Natural killer cell (primary cell): Measurements from ENCODE around the gene CC2D2A. TPM values are rescaled to one million over a fixed set of nuclear protein-coding genes. Genes with fewer than 3 reads are reported as not detected.

Source experiments
- ATAC-seq, 3 donors: fragments of 150-1000 bp in 2 of 3; fragments of 200-7000 bp in 1 of 3; cut with Tn5 transposase; 1 replicate in 1 of 3; 2 replicates in 2 of 3; pipeline ENCODE4 v1.10.0; 2021; ENCODE audit warnings: mild to moderate bottlenecking in 2 of 3, moderate library complexity in 2 of 3
- DNase-seq, 2 donors: peaks; one replicate each; pipeline versions ENCODE4 v3.0.0 to v3.0.0-alpha.2; 2013 to 2021; ENCODE audit warnings: mixed read lengths in 1 of 2
- H3K27ac ChIP-seq: one replicate; pipeline ENCODE4 v1.5.1; 2013; ENCODE audit warnings: mild to moderate bottlenecking, low read length
- H3K27me3 ChIP-seq: one replicate; pipeline ENCODE4 v1.6.1; 2013; ENCODE audit warnings: low read length; ENCODE audit not compliant: control insufficient read depth, insufficient read depth
- H3K36me3 ChIP-seq: one replicate; pipeline ENCODE4 v1.6.1; 2013; ENCODE audit warnings: low read length; ENCODE audit not compliant: control insufficient read depth, insufficient read depth
- H3K4me1 ChIP-seq: one replicate; pipeline ENCODE4 v1.6.1; 2013; ENCODE audit warnings: low read length; ENCODE audit not compliant: control insufficient read depth, insufficient read depth
- H3K4me3 ChIP-seq: one replicate; pipeline ENCODE4 v1.5.1; 2013; ENCODE audit warnings: low read length
- H3K9me3 ChIP-seq: one replicate; pipeline ENCODE4 v1.6.1; 2013; ENCODE audit warnings: low read length; ENCODE audit not compliant: control insufficient read depth, insufficient read depth
- H3K27ac Mint-ChIP-seq, 2 donors: one replicate each; pipeline ENCODE4 v1.8.0; 2022; ENCODE audit warnings: mild to moderate bottlenecking in 2 of 2, mixed read lengths in 2 of 2, moderate library complexity in 1 of 2
- H3K27me3 Mint-ChIP-seq, 2 donors: one replicate each; pipeline ENCODE4 v1.8.0; 2022; ENCODE audit warnings: low read depth in 2 of 2, mixed read lengths in 2 of 2
- H3K36me3 Mint-ChIP-seq: one replicate; pipeline ENCODE4 v1.8.0; 2022; ENCODE audit warnings: mixed read lengths
- H3K4me1 Mint-ChIP-seq, 2 donors: one replicate each; pipeline ENCODE4 v1.8.0; 2022; ENCODE audit warnings: mixed read lengths in 2 of 2
- H3K4me3 Mint-ChIP-seq: one replicate; pipeline ENCODE4 v1.8.0; 2022; ENCODE audit warnings: mild to moderate bottlenecking, moderate library complexity, mixed read lengths
- H3K9me3 Mint-ChIP-seq, 2 donors: one replicate each; pipeline ENCODE4 v1.8.0; 2022; ENCODE audit warnings: mixed read lengths in 2 of 2
- WGBS: methylation state at CpG from one replicate; pipeline ENCODE4 v1.1.7; 2013; ENCODE audit warnings: missing lambda C conversion rate; ENCODE audit not compliant: insufficient coverage; 5-methylcytosine and 5-hydroxymethylcytosine counted together
- intact Hi-C: fragments of 100-400 bp; cut with micrococcal nuclease; formaldehyde crosslinking; loops from one replicate; pipeline ENCODE4 v1.14.2; 2022
- total RNA-seq, 4 donors: library from RNA; stranded (reverse); fragments of 120-200 nt in 1 of 4; gene quantifications; one replicate each; pipeline versions ENCODE4 v1.2.3 to v1.2.4, GENCODE V29; 2013 to 2022
- TF ChIP-seq, protein P1 (sequence below): fragments of 200-600 bp; IDR thresholded peaks from one replicate; pipeline ENCODE4 v1.8.0; 2022; ENCODE audit warnings: antibody characterized with exemption

CC2D2A gene
- total RNA-seq, 3 donors from 2014 or later (not counting 1 experiment from before 2014, with no cell fraction given), result 0.78 to 1.6 (median 0.83) TPM

- Histone ChIP-seq H3K4me1 (no peaks in the 10 kb centered on the region), H3K27ac (no peak overlapping the region), H3K9me3 (no peaks in the 10 kb centered on the region), H3K36me3 (no peaks in the 10 kb centered on the region), H3K4me3 (no peak overlapping the region), H3K27me3 (no peaks in the 10 kb centered on the region)
- no peaks in the 10 kb centered on the region for H3K36me3 Mint-ChIP-seq
- whole genome bisulfite sequencing, result 95% methylated on average over 6 of the region's 6 CpGs
- no peak for ATAC-seq
- H3K4me3 Mint-ChIP-seq, result no peak overlapping the region
- DNase-seq, result no peak
- no peak overlapping the region for H3K27ac Mint-ChIP-seq
- no peaks in the 10 kb centered on the region for H3K9me3 Mint-ChIP-seq
- TF ChIP-seq, protein P1, sequence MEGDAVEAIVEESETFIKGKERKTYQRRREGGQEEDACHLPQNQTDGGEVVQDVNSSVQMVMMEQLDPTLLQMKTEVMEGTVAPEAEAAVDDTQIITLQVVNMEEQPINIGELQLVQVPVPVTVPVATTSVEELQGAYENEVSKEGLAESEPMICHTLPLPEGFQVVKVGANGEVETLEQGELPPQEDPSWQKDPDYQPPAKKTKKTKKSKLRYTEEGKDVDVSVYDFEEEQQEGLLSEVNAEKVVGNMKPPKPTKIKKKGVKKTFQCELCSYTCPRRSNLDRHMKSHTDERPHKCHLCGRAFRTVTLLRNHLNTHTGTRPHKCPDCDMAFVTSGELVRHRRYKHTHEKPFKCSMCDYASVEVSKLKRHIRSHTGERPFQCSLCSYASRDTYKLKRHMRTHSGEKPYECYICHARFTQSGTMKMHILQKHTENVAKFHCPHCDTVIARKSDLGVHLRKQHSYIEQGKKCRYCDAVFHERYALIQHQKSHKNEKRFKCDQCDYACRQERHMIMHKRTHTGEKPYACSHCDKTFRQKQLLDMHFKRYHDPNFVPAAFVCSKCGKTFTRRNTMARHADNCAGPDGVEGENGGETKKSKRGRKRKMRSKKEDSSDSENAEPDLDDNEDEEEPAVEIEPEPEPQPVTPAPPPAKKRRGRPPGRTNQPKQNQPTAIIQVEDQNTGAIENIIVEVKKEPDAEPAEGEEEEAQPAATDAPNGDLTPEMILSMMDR, result no peak
- H3K4me1 Mint-ChIP-seq, result peaks cover 5 to 8% of the 10 kb centered on the region in 2 donors
- intact Hi-C loops, result no loop called here
- no peaks in the 10 kb centered on the region for H3K27me3 Mint-ChIP-seq
Observed at GRCh38 chr4:15535599-15535998, 65.9 kb downstream of the CC2D2A start.

DNA sequence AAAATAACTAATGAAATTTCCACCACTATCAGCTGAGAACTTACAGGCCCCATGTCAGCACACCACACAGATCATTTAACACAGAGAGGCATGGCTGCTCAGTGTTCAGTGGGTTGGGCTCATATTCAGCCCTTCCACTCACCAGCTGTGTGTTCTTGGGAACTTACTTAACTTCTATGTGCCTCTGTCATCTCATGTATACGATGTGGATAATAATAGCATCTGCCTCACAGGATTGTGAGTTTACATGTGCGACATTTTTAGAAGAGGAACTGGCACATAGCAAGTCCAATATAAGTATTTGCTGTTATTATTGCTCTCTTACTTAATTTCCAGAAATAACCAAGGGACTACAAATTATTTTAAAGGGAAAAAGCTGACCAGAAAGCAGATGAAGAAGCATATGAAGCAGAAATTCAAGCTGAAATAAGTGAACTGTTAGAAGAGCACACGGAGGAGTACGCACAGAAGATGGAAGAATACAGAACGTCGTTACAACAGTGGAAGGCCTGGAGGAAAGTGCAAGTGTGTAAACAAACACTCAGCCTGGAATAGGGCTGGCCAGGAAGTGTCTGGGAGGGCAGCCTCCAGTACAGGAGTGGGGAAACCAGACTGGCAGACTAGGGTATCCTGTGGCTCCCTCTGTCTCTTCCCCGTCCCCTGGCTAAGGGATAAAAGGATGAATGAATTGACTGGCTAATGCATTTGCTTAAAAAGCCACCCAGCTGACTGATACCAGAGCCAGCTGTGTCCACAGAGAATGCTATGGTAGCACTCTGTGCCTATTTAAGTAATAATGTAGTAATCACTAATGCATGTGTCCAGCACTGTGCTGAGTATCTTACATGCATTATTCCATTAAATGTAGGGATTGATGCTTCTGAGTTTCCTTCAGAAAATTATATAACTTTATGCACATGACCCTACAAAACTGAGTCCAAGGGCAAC lies 67.1 kb downstream of the CC2D2A start:
- DNase-seq, result no peak
- Mint-ChIP-seq H3K27me3 (no peaks in the 10 kb centered on the region), H3K4me1 (peaks cover 5 to 6% of the 10 kb centered on the region in 2 donors), H3K27ac (no peak overlapping the region), H3K9me3 (no peaks in the 10 kb centered on the region), H3K36me3 (no peaks in the 10 kb centered on the region), H3K4me3 (no peak overlapping the region)
- H3K4me1 ChIP-seq, result no peaks in the 10 kb centered on the region
- no peak overlapping the region for H3K4me3 ChIP-seq
- TF ChIP-seq, protein P1, result no peak
- no peaks in the 10 kb centered on the region for H3K27me3 ChIP-seq
- WGBS, result 94% methylated on average over 7 of the region's 7 CpGs
- intact Hi-C loops, result no loop called here
- H3K36me3 ChIP-seq, result no peaks in the 10 kb centered on the region
- no peak overlapping the region for H3K27ac ChIP-seq
- ATAC-seq, result no peak
- H3K9me3 ChIP-seq, result no peaks in the 10 kb centered on the region

- H3K9me3 Mint-ChIP-seq, result no peaks in the 10 kb centered on the region
- no peaks in the 10 kb centered on the region for H3K36me3 Mint-ChIP-seq
- H3K4me3 Mint-ChIP-seq, result no peak overlapping the region
- Histone ChIP-seq H3K4me1 (no peaks in the 10 kb centered on the region), H3K36me3 (no peaks in the 10 kb centered on the region), H3K4me3 (no peak overlapping the region), H3K9me3 (no peaks in the 10 kb centered on the region), H3K27me3 (no peaks in the 10 kb centered on the region), H3K27ac (no peak overlapping the region)
- H3K4me1 Mint-ChIP-seq, result peaks cover 0 to 5% of the 10 kb centered on the region in 2 donors
- ATAC-seq, result no peak
- H3K27me3 Mint-ChIP-seq, result no peaks in the 10 kb centered on the region
- DNase-seq, result no peak
- TF ChIP-seq, protein P1, result no peak
- intact Hi-C loops, result no loop called here
- 99% methylated on average over 5 of the region's 5 CpGs for WGBS
- H3K27ac Mint-ChIP-seq, result no peak overlapping the region
Observed at GRCh38 chr4:15541941-15542340, 72.3 kb downstream of the CC2D2A start.
